Measurements from ENCODE around the gene CPT2. TPM values are rescaled to one million over a fixed set of nuclear protein-coding genes. Genes with fewer than 3 reads are reported as not detected.
"Not testable (repeated sequence)": the region's sequence is repeated elsewhere in the genome, so short reads cannot be mapped to it uniquely, and the experiment has no call there.

Gene CPT2
- total and polyA plus RNA-seq, 2 experiments from 2014 or later, result 15.2 to 16.2 TPM

DNA sequence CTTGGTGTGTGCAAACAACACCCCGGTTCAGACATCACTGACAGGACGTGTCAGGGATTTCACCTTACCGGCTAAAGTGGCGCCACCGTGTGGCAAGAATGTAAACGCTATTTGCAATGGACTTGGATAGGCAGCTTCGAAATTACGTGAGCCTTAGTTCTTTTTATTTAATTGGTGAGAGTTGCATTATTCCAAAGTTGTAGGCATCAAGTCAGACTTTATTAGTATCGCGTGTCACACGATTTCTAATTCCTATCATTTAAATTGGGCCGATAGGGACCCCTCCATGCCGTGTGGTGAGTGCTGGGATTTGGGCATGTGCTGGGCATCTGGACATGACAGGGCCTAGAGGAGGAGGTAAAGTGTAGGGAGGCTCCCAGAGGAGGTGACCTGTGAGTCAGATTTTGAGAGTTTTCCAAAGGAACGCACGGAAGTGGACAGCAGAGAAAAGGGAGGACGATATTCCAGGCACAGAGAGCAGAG is 14.5 kb upstream of the CPT2 start:
- H3K4me2 ChIP-seq (ENCODE audit: unreplicated experiment), result no peak overlapping the region
- DNase-seq, result peak; percentile 69

DNA sequence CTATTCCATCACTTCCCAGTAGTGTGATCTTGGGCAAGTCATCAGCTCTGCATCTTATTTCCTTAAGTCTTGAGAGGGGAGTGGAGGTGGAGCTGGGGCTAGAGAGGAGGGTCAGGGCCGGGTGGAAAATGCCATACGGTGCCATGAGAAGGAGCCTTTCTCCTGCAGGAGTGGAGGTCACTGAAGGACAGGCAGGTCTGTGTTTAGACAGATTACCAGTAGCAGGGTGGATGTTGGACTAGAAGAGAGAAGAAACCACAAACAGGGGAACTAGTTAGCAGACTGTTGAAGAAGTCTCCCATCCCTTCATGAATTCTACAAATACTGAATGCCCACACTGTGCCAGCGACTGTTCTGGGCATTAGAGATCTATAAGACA is 13.9 kb upstream of the CPT2 start:
- H3K4me2 ChIP-seq (ENCODE audit: unreplicated experiment), result peak overlapping the region; percentile 40
- H3K79me2 ChIP-seq (ENCODE audit: insufficient read depth), result no peaks in the 10 kb centered on the region
- no peak overlapping the region for H3K4me3 ChIP-seq
- H3K4me1 ChIP-seq (ENCODE audit: insufficient read depth), result peaks cover 47% of the 10 kb centered on the region
- peaks cover 30% of the 10 kb centered on the region for H3F3A ChIP-seq (ENCODE audit: insufficient read depth)
- H3K9ac ChIP-seq, result peak overlapping the region; percentile 30
- peak overlapping the region; percentile 58 for H3K27ac ChIP-seq
- in situ Hi-C loops (cut with MboI), result loop anchor here (10.0 to 25.0 kb wide), 2 partner anchors 368 to 470 kb away; no protein-coding TSS in a partner anchor
- peak overlapping the region; percentile 73 for H2AFZ ChIP-seq
- no peaks in the 10 kb centered on the region for H4K20me1 ChIP-seq (ENCODE audit: insufficient read depth)
- WGBS, 2 experiments (ENCODE audit: low coverage in 1 of 2, low lambda C conversion rate in 2 of 2, missing lambda C conversion rate in 2 of 2), result 95 to 97% methylated on average over 3 of the region's 3 CpGs
- no peaks in the 10 kb centered on the region for H3K9me2 ChIP-seq (ENCODE audit: insufficient read depth)
- TF ChIP-seq EZH2 (IDR thresholded peaks at IDR 0.05; ENCODE audit: insufficient read depth, poor library complexity, severe bottlenecking) (no peak), EZH2phosphoT487 (IDR thresholded peaks at IDR 0.05; ENCODE audit: insufficient read depth, low read depth) (no peak)
- H3K27me3 ChIP-seq (replicated peaks; ENCODE audit: insufficient read depth), result no peaks in the 10 kb centered on the region
- no peak for DNase-seq
- H3K36me3 ChIP-seq (ENCODE audit: low read depth), result no peaks in the 10 kb centered on the region
- no peaks in the 10 kb centered on the region for H3K9me3 ChIP-seq (ENCODE audit: low read depth)

More for the DNA sequence above, 14.5 kb upstream of the CPT2 start:
- Histone ChIP-seq H3K27ac (peak overlapping the region; percentile 58), H3K4me1 (ENCODE audit: insufficient read depth) (peaks cover 45% of the 10 kb centered on the region), H3K9me2 (ENCODE audit: insufficient read depth) (no peaks in the 10 kb centered on the region), H2AFZ (peak overlapping the region; percentile 73), H3K27me3 (replicated peaks; ENCODE audit: insufficient read depth) (no peaks in the 10 kb centered on the region), H3F3A (ENCODE audit: insufficient read depth) (peaks cover 26% of the 10 kb centered on the region), H3K4me3 (no peak overlapping the region), H3K36me3 (ENCODE audit: low read depth) (no peaks in the 10 kb centered on the region), H3K79me2 (ENCODE audit: insufficient read depth) (no peaks in the 10 kb centered on the region), H4K20me1 (ENCODE audit: insufficient read depth) (no peaks in the 10 kb centered on the region), H3K9me3 (ENCODE audit: low read depth) (no peaks in the 10 kb centered on the region), H3K9ac (peak overlapping the region; percentile 30; the same call in 1 of the 2 replicates)
- in situ Hi-C loops (cut with MboI), result loop anchor here (10.0 to 25.0 kb wide), 2 partner anchors 367 to 470 kb away; no protein-coding TSS in a partner anchor
- TF ChIP-seq EZH2phosphoT487 (IDR thresholded peaks at IDR 0.05; ENCODE audit: insufficient read depth, low read depth), result no peak
- TF ChIP-seq EZH2 (IDR thresholded peaks at IDR 0.05; ENCODE audit: insufficient read depth, poor library complexity, severe bottlenecking), result no peak
- 23 to 31% methylated on average over 16 of the region's 16 CpGs for WGBS, 2 experiments (ENCODE audit: low coverage in 1 of 2, low lambda C conversion rate in 2 of 2, missing lambda C conversion rate in 2 of 2)

DNA sequence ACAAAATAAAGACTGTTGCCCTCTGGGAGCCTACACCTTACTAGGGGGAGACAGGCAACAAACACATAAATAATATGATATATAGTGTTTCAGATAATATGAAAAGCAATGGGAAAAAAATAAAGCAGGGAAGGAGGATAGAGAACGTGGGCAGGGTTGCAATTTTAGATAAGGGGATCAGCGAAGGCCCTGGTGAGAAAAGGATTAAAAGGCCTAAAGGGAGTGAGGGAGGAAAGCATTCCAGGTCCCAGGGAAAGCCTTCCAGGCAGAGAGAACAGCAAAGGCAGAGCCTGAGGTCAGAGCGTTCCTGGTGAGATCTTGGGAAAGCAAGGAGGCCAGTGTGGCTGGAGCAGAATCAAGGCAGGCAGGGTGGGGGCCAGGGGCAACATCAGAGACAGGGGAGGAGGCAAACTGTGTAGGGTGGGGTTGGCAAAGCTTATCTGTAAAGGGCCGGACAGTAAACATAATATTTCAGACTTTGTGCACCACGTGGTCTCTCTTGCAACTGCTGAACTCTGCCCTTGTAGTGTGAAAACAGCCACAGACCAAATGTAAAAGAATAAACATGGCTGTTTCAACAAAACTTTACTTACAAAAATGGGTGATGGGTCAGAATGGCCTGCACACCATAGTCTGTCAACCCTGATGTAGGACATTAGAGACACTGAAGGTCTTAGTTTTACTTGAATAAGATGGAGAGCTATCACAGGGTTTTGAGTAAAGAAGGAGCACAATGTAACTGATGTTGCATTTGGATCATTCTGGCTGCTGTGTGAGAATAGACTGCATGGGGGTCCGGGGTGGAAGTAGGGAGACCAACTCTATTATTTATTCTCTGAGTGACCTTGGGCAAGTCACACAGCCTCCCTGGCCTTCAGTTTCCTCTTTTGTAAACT is 13.3 kb upstream of the CPT2 start:
- in situ Hi-C loops (cut with MboI), result loop anchor here (10.0 to 25.0 kb wide), 2 partner anchors 369 to 471 kb away; no protein-coding TSS in a partner anchor
- peak overlapping the region; percentile 58 for H3K27ac ChIP-seq
- H3K79me2 ChIP-seq (ENCODE audit: insufficient read depth), result no peaks in the 10 kb centered on the region
- no peak overlapping the region for H3K4me3 ChIP-seq
- peaks cover 53% of the 10 kb centered on the region for H3K4me1 ChIP-seq (ENCODE audit: insufficient read depth)
- no peaks in the 10 kb centered on the region for H3K9me3 ChIP-seq (ENCODE audit: low read depth)
- peak overlapping the region; percentile 40 for H3K4me2 ChIP-seq (ENCODE audit: unreplicated experiment)
- no peaks in the 10 kb centered on the region for H3K36me3 ChIP-seq (ENCODE audit: low read depth)
- peak overlapping the region; percentile 30 for H3K9ac ChIP-seq
- no peaks in the 10 kb centered on the region for H3K27me3 ChIP-seq (replicated peaks; ENCODE audit: insufficient read depth)
- peak overlapping the region; percentile 73 for H2AFZ ChIP-seq
- H4K20me1 ChIP-seq (ENCODE audit: insufficient read depth), result no peaks in the 10 kb centered on the region
- DNase-seq, result peak; percentile 71
- no peaks in the 10 kb centered on the region for H3K9me2 ChIP-seq (ENCODE audit: insufficient read depth)
- H3F3A ChIP-seq (ENCODE audit: insufficient read depth), result peaks cover 36% of the 10 kb centered on the region
- 36 to 48% methylated on average over 6 of the region's 6 CpGs for WGBS, 2 experiments (ENCODE audit: low coverage in 1 of 2, low lambda C conversion rate in 2 of 2, missing lambda C conversion rate in 2 of 2)
- no peak for TF ChIP-seq EZH2phosphoT487 (IDR thresholded peaks at IDR 0.05; ENCODE audit: insufficient read depth, low read depth)
- TF ChIP-seq EZH2 (IDR thresholded peaks at IDR 0.05; ENCODE audit: insufficient read depth, poor library complexity, severe bottlenecking), result no peak

DNA sequence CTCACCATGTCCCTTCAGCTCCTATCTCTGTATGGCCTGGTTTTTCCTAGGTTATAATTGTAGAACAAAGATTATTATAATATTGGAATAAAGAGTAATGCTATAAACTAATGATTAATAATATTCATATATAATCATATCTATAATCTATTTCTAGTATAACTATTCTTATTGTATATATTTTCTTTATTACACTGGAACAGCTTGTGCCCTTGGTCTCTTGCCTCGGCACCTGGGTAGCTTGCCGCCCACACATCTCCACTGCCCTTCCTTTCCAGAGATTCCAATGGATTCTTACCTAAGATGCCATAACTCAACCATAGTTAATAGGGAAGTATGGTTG is 10.7 kb upstream of the CPT2 start:
- in situ Hi-C loops (cut with MboI), result loop anchor here (10.0 to 25.0 kb wide), 2 partner anchors 371 to 474 kb away; no protein-coding TSS in a partner anchor
- WGBS, 2 experiments (ENCODE audit: low coverage in 1 of 2, low lambda C conversion rate in 2 of 2, missing lambda C conversion rate in 2 of 2), result 29 to 44% methylated on average over 2 of the region's 2 CpGs

More for the DNA sequence above, 10.7 kb upstream of the CPT2 start:
- H3K27me3 ChIP-seq (replicated peaks; ENCODE audit: insufficient read depth); H4K20me1 ChIP-seq (ENCODE audit: insufficient read depth); H3K4me2 ChIP-seq (ENCODE audit: unreplicated experiment); H2AFZ ChIP-seq; DNase-seq; H3K9me3 ChIP-seq (ENCODE audit: low read depth); H3K4me3 ChIP-seq; H3K36me3 ChIP-seq (ENCODE audit: low read depth); H3K9ac ChIP-seq; H3K9me2 ChIP-seq (ENCODE audit: insufficient read depth); H3K79me2 ChIP-seq (ENCODE audit: insufficient read depth): not testable (repeated sequence)
- peaks cover 45% of the 10 kb centered on the region for H3F3A ChIP-seq (ENCODE audit: insufficient read depth)
- peaks cover 48% of the 10 kb centered on the region for H3K4me1 ChIP-seq (ENCODE audit: insufficient read depth)
- H3K27ac ChIP-seq, result peak overlapping the region; percentile 65; the same call in 1 of the 2 replicates

All from GM23248 (cell line).